Measurements from ENCODE around the gene SAMD13.

Gene SAMD13

GRCh38 chr1:84299536-84300170 is 1.9 kb upstream of the SAMD13 start:
- H3K27ac ChIP-seq: no peak overlapping the region
- H3K4me1 ChIP-seq (ENCODE audit: control insufficient read depth in 1 of 2, insufficient read depth in 1 of 2, low read depth in 1 of 2, low read length in 1 of 2): peaks cover 30 to 42% of the 10 kb centered on the region in 2 experiments
- H3K4me3 ChIP-seq (ENCODE audit: low read depth in 1 of 2, low read length in 1 of 2): peak overlapping the region in 1 of 2 experiments; percentile 61
- no peaks in the 10 kb centered on the region for H3K27me3 ChIP-seq
- H3K36me3 ChIP-seq: no peaks in the 10 kb centered on the region
- H3K9me3 ChIP-seq: no peaks in the 10 kb centered on the region
- no peak for TF ChIP-seq CTCF (IDR thresholded peaks at IDR 0.05)

- no peaks in the 10 kb centered on the region for H3K9me3 ChIP-seq
- H3K4me3 ChIP-seq (ENCODE audit: low read depth in 1 of 2, low read length in 1 of 2): no peak overlapping the region
- H3K27ac ChIP-seq: no peak overlapping the region
- TF ChIP-seq CTCF (IDR thresholded peaks at IDR 0.05): no peak
- H3K4me1 ChIP-seq (ENCODE audit: control insufficient read depth in 1 of 2, insufficient read depth in 1 of 2, low read depth in 1 of 2, low read length in 1 of 2): peaks cover 30 to 42% of the 10 kb centered on the region in 2 experiments
- no peaks in the 10 kb centered on the region for H3K36me3 ChIP-seq
- no peaks in the 10 kb centered on the region for H3K27me3 ChIP-seq
Observed at GRCh38 chr1:84300501-84300900, 1.0 kb upstream of the SAMD13 start.

- H3K27me3 ChIP-seq: no peaks in the 10 kb centered on the region
- no peaks in the 10 kb centered on the region for H3K9me3 ChIP-seq
- H3K4me1 ChIP-seq (ENCODE audit: control insufficient read depth in 1 of 2, insufficient read depth in 1 of 2, low read depth in 1 of 2, low read length in 1 of 2): peaks cover 30 to 42% of the 10 kb centered on the region in 2 experiments
- H3K27ac ChIP-seq: no peak overlapping the region
- H3K4me3 ChIP-seq (ENCODE audit: low read depth in 1 of 2, low read length in 1 of 2): peak overlapping the region; percentile 14 to 17
- TF ChIP-seq CTCF (IDR thresholded peaks at IDR 0.05): no peak
- no peaks in the 10 kb centered on the region for H3K36me3 ChIP-seq
Observed at GRCh38 chr1:84301785-84302385, 377 bp downstream of the SAMD13 start.

GRCh38 chr1:84303314-84303830 is 1.9 kb downstream of the SAMD13 start:
- Histone ChIP-seq H3K4me3 (ENCODE audit: low read depth in 1 of 2, low read length in 1 of 2) (peak overlapping the region in 1 of 2 experiments; percentile 17), H3K4me1 (ENCODE audit: control insufficient read depth in 1 of 2, insufficient read depth in 1 of 2, low read depth in 1 of 2, low read length in 1 of 2) (peaks cover 30 to 40% of the 10 kb centered on the region in 2 experiments), H3K36me3 (no peaks in the 10 kb centered on the region), H3K9me3 (no peaks in the 10 kb centered on the region), H3K27me3 (no peaks in the 10 kb centered on the region), H3K27ac (no peak overlapping the region)
- no peak for TF ChIP-seq CTCF (IDR thresholded peaks at IDR 0.05)

- Histone ChIP-seq H3K27ac (no peak overlapping the region), H3K4me3 (ENCODE audit: low read depth in 1 of 2, low read length in 1 of 2) (no peak overlapping the region), H3K36me3 (no peaks in the 10 kb centered on the region), H3K27me3 (no peaks in the 10 kb centered on the region), H3K4me1 (ENCODE audit: control insufficient read depth in 1 of 2, insufficient read depth in 1 of 2, low read depth in 1 of 2, low read length in 1 of 2) (peaks cover 9 to 12% of the 10 kb centered on the region in 2 experiments), H3K9me3 (no peaks in the 10 kb centered on the region)
- TF ChIP-seq CTCF (IDR thresholded peaks at IDR 0.05): no peak
Observed at GRCh38 chr1:84307398-84307797, 5.9 kb downstream of the SAMD13 start.
